ENCODE results near the gene AUTS2. TPM values are rescaled to one million over a fixed set of nuclear protein-coding genes. Genes with fewer than 3 reads are reported as not detected.

Gene AUTS2
- total and polyA plus RNA-seq, 2 experiments from 2014 or later: 3.0 to 4.4 TPM

- Histone ChIP-seq H3K36me3 (ENCODE audit: low read depth) (no peaks in the 10 kb centered on the region), H3F3A (ENCODE audit: insufficient read depth) (no peaks in the 10 kb centered on the region), H3K27ac (no peak overlapping the region), H3K4me1 (ENCODE audit: insufficient read depth) (no peaks in the 10 kb centered on the region), H3K9ac (no peak overlapping the region), H3K79me2 (ENCODE audit: insufficient read depth) (no peaks in the 10 kb centered on the region), H3K9me3 (ENCODE audit: low read depth) (no peaks in the 10 kb centered on the region), H3K27me3 (replicated peaks; ENCODE audit: insufficient read depth) (peaks cover 36% of the 10 kb centered on the region), H2AFZ (no peak overlapping the region), H4K20me1 (ENCODE audit: insufficient read depth) (no peaks in the 10 kb centered on the region), H3K4me2 (ENCODE audit: unreplicated experiment) (no peak overlapping the region), H3K9me2 (ENCODE audit: insufficient read depth) (no peaks in the 10 kb centered on the region), H3K4me3 (no peak overlapping the region)
- WGBS, 2 experiments (ENCODE audit: low coverage in 1 of 2, low lambda C conversion rate in 2 of 2, missing lambda C conversion rate in 2 of 2): 67 to 81% methylated on average over 1 of the region's 1 CpG
- in situ Hi-C loops (cut with MboI): no loop called here
- no peak for TF ChIP-seq EZH2phosphoT487 (IDR thresholded peaks at IDR 0.05; ENCODE audit: insufficient read depth, low read depth)
- TF ChIP-seq EZH2 (IDR thresholded peaks at IDR 0.05; ENCODE audit: insufficient read depth, poor library complexity, severe bottlenecking): no peak
- DNase-seq: no peak
These were observed 260.2 kb downstream of the AUTS2 start for GRCh38 chr7:69858471-69858870.

DNA sequence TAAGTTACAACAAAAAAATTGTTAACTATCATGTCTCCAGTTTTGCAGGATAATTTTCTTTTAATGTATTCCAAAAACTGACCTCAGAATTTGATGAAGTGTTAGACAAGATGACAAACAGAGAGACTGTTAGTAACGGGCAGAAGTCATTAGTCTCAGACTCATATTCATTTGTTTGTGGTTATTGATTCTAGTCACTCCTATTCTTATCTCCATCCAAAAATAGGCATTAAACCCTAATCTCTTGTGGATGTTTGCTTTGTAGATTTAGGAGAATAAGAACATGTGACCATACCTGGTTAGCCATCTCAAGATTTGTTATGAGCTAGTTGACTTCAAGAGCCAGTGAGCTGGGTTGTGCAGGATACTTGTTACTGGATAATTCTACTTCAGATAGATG lies 261.1 kb downstream of the AUTS2 start:
- TF ChIP-seq EZH2phosphoT487 (IDR thresholded peaks at IDR 0.05; ENCODE audit: insufficient read depth, low read depth) (no peak), EZH2 (IDR thresholded peaks at IDR 0.05; ENCODE audit: insufficient read depth, poor library complexity, severe bottlenecking) (no peak)
- peaks cover 36% of the 10 kb centered on the region for H3K27me3 ChIP-seq (replicated peaks; ENCODE audit: insufficient read depth)
- no peak overlapping the region for H3K4me3 ChIP-seq
- H3K36me3 ChIP-seq (ENCODE audit: low read depth): no peaks in the 10 kb centered on the region
- no peak for DNase-seq
- no peaks in the 10 kb centered on the region for H3K9me3 ChIP-seq (ENCODE audit: low read depth)
- no peak overlapping the region for H3K9ac ChIP-seq
- no peaks in the 10 kb centered on the region for H4K20me1 ChIP-seq (ENCODE audit: insufficient read depth)
- no peaks in the 10 kb centered on the region for H3K4me1 ChIP-seq (ENCODE audit: insufficient read depth)
- no peaks in the 10 kb centered on the region for H3F3A ChIP-seq (ENCODE audit: insufficient read depth)
- H3K9me2 ChIP-seq (ENCODE audit: insufficient read depth): no peaks in the 10 kb centered on the region
- H3K79me2 ChIP-seq (ENCODE audit: insufficient read depth): no peaks in the 10 kb centered on the region
- no peak overlapping the region for H2AFZ ChIP-seq
- in situ Hi-C loops (cut with MboI): no loop called here
- H3K27ac ChIP-seq: no peak overlapping the region
- no peak overlapping the region for H3K4me2 ChIP-seq (ENCODE audit: unreplicated experiment)
- WGBS, 2 experiments (ENCODE audit: low coverage in 1 of 2, low lambda C conversion rate in 2 of 2, missing lambda C conversion rate in 2 of 2): 60 to 72% methylated on average over 1 of the region's 1 CpG

DNA sequence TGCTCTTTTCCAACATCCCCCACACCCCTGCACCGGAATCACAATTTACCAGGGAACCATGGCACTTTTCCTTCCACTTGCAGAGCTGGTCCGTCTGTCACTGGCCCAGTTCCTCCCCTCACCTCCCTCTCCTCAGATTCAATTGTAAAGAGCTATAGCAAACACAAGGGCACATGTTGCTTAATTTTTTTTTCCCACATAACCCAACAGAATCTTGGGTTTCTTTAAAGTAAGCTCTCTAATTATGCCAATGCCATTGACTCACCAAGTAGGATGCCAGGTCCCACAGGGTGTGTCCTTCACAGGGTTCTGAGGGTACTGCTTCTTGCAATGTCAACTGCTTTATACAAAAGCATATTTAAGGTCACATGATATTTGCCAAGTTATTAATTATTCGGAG lies 262.2 kb downstream of the AUTS2 start:
- Histone ChIP-seq H3K4me1 (ENCODE audit: insufficient read depth) (no peaks in the 10 kb centered on the region), H3F3A (ENCODE audit: insufficient read depth) (no peaks in the 10 kb centered on the region), H2AFZ (no peak overlapping the region), H3K4me3 (no peak overlapping the region), H3K27me3 (replicated peaks; ENCODE audit: insufficient read depth) (peaks cover 36% of the 10 kb centered on the region), H3K79me2 (ENCODE audit: insufficient read depth) (no peaks in the 10 kb centered on the region), H3K27ac (no peak overlapping the region), H3K36me3 (ENCODE audit: low read depth) (no peaks in the 10 kb centered on the region), H3K4me2 (ENCODE audit: unreplicated experiment) (no peak overlapping the region), H3K9ac (no peak overlapping the region), H3K9me2 (ENCODE audit: insufficient read depth) (no peaks in the 10 kb centered on the region), H4K20me1 (ENCODE audit: insufficient read depth) (no peaks in the 10 kb centered on the region), H3K9me3 (ENCODE audit: low read depth) (no peaks in the 10 kb centered on the region)
- 71 to 75% methylated on average over 3 of the region's 3 CpGs for WGBS, 2 experiments (ENCODE audit: low coverage in 1 of 2, low lambda C conversion rate in 2 of 2, missing lambda C conversion rate in 2 of 2)
- no peak for DNase-seq
- TF ChIP-seq EZH2phosphoT487 (IDR thresholded peaks at IDR 0.05; ENCODE audit: insufficient read depth, low read depth): no peak
- TF ChIP-seq EZH2 (IDR thresholded peaks at IDR 0.05; ENCODE audit: insufficient read depth, poor library complexity, severe bottlenecking): no peak
- in situ Hi-C loops (cut with MboI): no loop called here

DNA sequence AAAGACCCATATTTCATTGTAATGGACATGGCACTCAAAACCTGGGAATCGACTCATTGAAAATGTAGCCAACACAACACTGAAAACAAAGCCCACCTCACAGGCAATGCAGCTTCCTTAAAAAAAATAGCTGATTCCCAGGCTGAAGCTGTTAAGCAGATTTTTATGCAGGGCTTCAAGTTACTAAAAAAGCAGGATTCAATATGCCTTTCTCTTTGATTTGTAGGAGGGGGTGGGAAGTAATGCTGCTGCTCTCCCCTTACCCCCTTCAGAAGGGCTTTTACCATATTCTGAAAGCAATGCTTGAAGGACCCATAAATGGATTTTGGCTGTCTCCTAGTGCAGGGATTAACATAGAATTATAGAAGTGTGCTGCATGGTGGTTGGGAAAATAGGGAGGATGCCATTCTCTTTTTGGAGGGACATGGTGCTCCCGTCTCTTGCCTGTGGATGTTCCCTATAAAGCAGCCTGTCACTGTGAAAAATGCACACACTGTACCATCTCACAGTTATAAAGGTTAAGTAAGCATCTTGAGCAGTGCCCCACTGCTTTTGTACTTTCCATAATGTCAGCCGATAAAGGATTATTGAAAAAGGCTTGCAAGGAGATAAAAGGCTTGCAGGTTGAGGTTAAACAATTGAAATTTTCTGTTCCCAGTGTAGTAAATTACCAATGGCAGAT lies 262.8 kb downstream of the AUTS2 start:
- Histone ChIP-seq H3K9me2 (ENCODE audit: insufficient read depth) (no peaks in the 10 kb centered on the region), H3K36me3 (ENCODE audit: low read depth) (no peaks in the 10 kb centered on the region), H3K9me3 (ENCODE audit: low read depth) (no peaks in the 10 kb centered on the region), H3K27me3 (replicated peaks; ENCODE audit: insufficient read depth) (peaks cover 40% of the 10 kb centered on the region), H3K79me2 (ENCODE audit: insufficient read depth) (no peaks in the 10 kb centered on the region), H3F3A (ENCODE audit: insufficient read depth) (no peaks in the 10 kb centered on the region), H3K4me1 (ENCODE audit: insufficient read depth) (no peaks in the 10 kb centered on the region), H3K9ac (no peak overlapping the region), H3K27ac (no peak overlapping the region), H2AFZ (no peak overlapping the region), H4K20me1 (ENCODE audit: insufficient read depth) (no peaks in the 10 kb centered on the region), H3K4me2 (ENCODE audit: unreplicated experiment) (no peak overlapping the region), H3K4me3 (no peak overlapping the region)
- whole genome bisulfite sequencing, 2 experiments (ENCODE audit: low coverage in 1 of 2, low lambda C conversion rate in 2 of 2, missing lambda C conversion rate in 2 of 2): 69 to 77% methylated on average over 3 of the region's 3 CpGs
- DNase-seq: no peak
- TF ChIP-seq EZH2phosphoT487 (IDR thresholded peaks at IDR 0.05; ENCODE audit: insufficient read depth, low read depth) (no peak), EZH2 (IDR thresholded peaks at IDR 0.05; ENCODE audit: insufficient read depth, poor library complexity, severe bottlenecking) (no peak)
- in situ Hi-C loops (cut with MboI): no loop called here

All from GM23248 (cell line).